DND-41 (cell line): Measurements from ENCODE around the gene FTSJ3.
"Not testable (repeated sequence)": the region's sequence is repeated elsewhere in the genome, so short reads cannot be mapped to it uniquely, and the experiment has no call there.

Source experiments
- EZH2 ChIP-seq: IDR thresholded peaks from 3 replicates; pipeline ENCODE4 v1.6.1; 2012; ENCODE audit warnings: borderline replicate concordance, low read depth, mild to moderate bottlenecking, moderate library complexity, low read length, inconsistent platforms; ENCODE audit not compliant: severe bottlenecking
- TF ChIP-seq, protein P1 (sequence below): IDR thresholded peaks from 2 replicates; pipeline ENCODE4 v1.5.1; 2012; ENCODE audit warnings: borderline replicate concordance, low read length, moderate library complexity, mild to moderate bottlenecking; ENCODE audit not compliant: poor library complexity, severe bottlenecking; ENCODE audit errors: extremely low read depth

DNA sequence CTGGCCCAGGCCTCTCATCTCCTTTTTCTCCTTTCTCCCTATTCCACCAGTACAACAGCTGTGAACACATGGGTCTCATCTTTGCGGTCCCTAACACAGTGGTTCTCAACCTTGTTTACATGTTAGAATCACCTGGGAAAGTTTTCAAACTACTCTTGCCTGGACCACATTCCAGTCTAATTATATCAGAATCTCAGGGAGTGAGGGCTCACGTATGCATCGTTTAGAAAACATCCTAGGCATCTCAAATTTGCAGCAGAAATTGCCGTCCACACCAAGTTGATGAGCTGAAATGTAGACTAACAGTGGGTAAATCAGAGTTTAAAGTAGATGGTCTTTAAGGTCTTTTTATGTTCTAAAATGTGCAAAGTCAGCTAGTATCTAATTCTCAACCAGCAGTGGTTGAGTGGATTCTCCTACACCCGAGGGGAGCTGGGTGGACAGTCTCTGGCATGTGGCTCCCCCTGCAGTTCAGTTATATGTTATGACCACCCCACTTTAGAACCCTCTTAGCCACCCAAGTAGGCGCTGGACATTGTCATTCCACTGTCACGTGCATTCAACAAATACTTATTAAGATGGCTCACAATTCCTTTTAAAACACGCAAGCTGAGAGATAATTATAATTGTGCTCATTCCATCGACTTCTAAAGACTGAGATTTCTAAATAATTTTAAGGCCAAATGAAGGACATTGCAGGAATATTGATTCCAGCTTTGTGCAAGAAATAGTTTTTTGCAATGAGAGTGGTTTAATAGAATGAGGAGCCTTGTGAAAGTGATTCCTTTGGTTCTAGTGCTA is 42.2 kb upstream of the FTSJ3 start:
- not testable (repeated sequence) for TF ChIP-seq EZH2
- TF ChIP-seq, protein P1, sequence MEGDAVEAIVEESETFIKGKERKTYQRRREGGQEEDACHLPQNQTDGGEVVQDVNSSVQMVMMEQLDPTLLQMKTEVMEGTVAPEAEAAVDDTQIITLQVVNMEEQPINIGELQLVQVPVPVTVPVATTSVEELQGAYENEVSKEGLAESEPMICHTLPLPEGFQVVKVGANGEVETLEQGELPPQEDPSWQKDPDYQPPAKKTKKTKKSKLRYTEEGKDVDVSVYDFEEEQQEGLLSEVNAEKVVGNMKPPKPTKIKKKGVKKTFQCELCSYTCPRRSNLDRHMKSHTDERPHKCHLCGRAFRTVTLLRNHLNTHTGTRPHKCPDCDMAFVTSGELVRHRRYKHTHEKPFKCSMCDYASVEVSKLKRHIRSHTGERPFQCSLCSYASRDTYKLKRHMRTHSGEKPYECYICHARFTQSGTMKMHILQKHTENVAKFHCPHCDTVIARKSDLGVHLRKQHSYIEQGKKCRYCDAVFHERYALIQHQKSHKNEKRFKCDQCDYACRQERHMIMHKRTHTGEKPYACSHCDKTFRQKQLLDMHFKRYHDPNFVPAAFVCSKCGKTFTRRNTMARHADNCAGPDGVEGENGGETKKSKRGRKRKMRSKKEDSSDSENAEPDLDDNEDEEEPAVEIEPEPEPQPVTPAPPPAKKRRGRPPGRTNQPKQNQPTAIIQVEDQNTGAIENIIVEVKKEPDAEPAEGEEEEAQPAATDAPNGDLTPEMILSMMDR = not testable (repeated sequence)
